DMS153 (cell line): ENCODE results near the gene LHX5.

Source experiments
- DNase-seq: peaks from one replicate; lab custom pipeline; 2025; lab: John Stamatoyannopoulos, UW

LHX5 gene

DNA sequence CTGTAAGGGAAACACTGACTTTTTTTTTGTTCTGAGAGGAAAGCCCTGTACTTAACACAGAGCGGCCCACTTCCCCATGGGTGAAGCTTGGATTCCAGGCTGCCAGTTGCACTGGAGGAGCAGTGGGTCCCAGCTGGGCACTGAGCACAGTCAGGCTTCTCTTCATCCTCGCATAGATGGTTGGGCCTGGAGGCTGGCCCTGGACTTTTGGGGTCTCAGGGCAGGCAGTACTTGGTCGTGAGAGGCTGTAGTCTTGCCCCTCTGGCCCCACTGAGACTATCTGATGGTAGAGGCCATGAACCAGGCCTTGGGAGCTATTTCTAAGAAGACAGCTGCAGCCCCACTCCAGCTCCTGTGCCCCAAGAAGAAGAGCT, 6.2 kb upstream of the LHX5 start:
- DNase-seq, result no peak

DNA sequence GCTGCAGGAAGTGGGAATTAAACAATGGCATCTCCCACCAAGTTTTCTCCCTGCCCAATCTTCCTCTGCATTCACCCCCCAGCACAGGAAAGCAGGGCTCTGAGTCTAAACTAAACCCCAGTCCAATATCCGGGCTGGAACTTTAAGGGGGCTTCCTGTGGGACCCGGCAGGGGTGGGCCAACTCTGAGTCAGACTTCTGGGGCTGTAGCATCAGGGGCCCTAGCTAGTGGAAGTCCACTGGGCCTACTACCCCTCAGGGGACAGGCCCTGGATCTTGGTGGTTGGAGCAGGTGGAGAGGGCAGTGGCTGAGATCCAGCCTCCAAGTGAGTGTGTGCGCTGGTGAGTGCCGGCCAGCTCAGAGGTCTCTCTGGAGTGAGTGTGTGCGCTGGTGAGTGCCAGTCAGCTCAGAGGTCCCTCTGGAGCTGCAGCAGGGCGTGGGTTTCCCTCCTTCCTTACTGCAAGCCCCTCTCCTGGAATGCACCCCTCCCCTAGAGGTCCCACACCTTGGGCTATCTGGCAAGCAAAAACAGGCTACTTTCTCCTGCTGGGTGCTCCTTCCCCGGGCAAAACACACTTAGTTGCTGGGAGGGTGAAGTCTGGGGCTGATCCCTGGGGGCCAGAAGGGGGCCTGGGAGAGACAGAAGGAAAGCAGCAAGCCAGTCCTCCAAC, 5.6 kb upstream of the LHX5 start:
- no peak for DNase-seq

DNA sequence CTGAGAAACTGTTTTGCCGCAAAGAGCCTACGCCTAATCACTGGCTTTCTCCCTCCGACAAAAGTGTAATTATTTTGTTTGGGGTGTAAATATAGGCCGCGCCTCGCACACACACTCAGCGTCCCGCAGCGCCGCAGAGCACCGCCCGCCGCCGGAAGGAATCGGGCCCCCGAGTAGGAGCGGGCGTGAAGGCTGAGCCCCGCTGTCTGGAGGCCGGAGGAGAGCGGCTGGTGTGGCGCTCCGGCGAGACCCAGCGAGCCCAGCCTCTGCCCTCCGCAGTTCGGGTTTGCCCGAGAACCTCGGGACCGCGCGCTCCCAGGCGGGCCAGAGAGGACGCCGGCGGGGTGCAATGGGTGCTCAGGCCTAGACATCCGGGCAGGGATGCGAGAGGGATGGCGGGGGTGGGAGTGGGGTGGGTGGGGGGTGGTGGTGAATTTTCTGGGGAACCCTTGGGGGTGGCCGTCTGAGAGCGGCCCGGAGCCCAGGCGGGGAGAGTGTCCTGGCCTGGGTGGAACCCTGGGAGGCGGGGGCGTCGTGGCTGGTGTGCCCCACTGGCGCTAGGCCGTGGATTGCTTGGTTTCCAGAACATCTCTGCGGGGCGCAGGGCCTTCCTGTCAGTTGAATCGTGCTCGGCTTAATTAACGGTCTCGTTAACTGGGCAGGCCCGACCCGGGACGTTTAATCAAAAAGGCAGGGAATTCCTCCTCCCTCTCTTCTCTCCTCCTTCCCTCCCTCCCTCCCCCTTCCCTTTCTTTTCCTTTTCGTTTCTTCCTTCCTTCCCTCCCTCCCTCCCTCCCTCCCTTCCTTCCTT, 4.7 kb upstream of the LHX5 start:
- no peak for DNase-seq

DNA sequence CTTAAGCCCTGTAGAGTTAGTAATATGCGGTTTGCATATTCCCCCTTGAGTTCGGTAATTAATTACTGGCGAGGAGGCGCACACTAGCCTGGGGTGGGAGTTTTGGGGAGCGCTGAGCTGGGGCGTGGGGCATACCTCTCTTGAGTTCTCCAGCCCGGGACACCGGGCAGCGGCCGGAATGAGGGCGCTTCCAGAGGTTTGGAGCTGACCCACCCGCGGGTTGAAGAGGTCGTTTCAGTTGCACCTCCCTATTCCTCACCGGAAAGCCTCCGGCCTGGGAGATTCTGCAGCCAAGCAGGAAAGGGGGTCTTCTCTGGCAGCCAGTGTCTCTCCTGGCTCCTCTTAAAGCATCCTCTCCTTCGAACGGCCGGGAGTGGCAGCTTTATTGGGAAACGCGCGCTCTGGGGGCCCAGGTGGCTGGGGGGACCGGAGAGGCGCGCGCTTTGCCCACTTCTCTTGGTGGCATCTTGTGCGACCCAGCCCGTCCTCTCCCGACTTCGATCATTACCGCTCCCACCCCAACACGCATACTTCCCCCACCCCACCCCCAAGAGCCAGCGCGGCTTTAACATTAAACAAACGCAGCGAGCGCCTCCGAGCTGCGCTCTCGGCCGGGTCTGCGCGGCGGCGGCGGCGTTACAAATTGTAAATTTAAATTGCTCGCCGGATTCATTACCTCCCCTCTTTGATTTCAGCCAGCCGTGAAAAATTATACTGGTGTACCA, 3.9 kb upstream of the LHX5 start:
- no peak for DNase-seq

DNA sequence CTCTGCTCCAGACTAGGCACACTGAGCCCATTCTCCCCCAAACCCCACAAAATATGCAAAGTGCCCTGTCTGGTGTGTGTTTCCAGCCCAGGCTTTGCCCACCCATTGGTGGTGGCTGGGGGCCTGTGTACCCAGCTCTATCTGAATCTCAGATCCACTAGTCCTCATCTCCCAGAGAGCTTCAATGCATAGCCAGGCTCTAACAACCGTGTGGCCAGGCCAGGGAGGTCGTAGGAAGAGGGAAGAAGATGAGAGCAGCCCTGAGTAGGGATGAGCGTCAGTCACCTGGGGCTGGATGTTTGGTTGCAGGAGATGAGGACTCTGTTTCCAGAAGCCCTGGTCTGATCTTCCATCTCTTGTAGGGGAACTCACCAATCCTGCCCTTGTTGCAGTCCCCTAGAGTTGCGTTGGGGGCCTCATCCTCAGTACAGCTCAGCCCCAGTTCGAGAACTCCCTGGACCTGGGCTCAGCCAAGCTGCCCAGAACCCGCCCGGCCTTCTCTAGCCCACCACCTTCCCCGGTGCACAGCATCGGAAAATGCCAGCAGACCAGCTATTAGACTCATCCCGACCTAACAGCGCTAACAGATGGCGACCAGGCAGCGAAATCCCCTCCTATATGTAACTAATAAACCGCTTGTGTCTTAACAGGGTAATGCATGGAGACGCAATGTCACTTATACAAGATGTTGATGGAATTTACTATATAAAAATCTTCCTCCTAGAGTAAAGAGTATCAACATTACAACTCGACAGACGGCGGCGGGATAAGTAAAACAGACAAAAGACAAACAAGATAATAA, 3.2 kb upstream of the LHX5 start:
- DNase-seq, result no peak

DNA sequence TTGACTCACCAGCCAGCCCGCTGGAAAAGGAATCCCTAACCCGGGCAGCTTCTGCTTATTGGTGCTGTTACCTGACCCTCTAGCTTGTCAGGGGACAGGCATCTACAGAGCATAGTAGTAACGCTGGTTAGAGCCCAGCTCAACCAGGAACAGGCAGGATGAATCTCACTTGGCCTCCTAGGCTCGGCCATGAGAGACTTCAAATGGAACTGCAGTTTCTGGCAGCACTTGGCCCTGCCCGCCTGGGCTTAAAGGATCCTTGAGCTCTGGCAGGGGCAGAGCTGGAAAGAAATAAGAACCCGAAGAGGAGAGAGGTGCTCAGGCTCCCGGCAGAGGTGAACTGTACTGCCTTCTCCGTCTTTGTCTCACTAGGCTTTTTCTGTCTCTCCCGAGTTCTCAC, 2.3 kb upstream of the LHX5 start:
- no peak for DNase-seq

DNA sequence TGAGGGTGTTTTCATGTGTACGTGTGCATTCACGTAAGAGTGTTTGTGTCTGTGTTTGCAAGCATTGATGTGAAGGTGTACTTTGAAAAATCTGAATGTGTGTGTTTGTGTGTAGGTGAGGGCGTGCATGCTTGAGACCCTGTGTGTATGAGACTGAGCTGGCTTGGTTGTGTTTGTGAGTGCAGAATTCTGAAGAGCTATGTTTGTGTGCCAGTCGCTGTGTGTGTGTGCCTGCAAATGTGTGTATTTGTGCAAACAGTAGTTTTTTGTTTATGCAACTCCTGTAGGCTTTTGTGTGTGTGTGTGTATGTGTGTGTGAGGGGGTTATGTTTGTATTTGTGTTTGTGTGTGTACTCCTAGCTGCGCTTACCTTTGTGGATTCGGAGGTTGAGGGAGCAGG, 1.7 kb upstream of the LHX5 start:
- no peak for DNase-seq

DNA sequence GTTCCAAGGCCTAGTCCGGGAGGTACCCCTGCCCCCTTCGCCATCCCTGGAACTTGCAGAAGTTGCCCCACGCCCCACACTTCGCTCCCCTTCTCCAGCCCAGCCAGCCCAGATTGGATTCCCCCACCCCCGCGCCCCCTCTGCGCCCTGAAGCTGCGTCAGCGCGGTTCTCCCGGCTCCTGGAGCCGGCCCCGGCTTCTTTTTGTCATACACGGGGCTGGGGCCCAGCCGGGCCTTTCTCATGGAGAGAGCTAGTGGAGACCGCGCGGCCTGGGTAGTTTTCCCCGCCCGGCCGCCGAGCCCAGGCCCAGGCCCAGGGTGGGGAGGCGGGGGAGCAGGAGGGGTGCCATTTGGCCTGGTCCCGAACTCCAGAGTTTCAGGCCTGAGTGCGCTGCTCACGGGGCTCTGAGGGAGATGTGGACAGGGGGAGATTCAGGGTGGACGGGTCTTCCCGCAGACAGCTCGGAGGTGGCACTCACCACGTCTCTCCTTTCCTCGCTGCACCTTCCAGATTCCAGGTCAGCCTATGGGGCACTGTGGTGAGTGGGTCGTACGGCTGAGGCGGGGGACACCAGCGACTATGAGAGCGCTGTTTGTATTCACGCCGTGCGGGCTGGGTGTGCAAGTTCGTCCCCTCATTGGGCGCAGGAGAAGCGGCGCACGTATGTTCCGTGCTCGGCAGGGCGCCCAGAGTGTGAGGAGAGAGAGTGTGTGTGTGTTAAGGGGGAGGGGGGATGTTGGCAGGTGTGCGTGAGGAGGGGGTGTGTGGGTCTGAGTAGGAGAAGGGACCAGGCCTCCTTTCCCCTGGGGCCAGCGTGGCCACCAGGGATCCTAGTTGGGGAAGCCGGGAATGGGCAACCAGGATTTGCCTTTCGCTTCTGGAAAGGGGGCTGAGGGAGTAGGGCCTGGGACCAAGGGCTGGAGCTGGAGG, 785 bp upstream of the LHX5 start:
- DNase-seq, result no peak

DNA sequence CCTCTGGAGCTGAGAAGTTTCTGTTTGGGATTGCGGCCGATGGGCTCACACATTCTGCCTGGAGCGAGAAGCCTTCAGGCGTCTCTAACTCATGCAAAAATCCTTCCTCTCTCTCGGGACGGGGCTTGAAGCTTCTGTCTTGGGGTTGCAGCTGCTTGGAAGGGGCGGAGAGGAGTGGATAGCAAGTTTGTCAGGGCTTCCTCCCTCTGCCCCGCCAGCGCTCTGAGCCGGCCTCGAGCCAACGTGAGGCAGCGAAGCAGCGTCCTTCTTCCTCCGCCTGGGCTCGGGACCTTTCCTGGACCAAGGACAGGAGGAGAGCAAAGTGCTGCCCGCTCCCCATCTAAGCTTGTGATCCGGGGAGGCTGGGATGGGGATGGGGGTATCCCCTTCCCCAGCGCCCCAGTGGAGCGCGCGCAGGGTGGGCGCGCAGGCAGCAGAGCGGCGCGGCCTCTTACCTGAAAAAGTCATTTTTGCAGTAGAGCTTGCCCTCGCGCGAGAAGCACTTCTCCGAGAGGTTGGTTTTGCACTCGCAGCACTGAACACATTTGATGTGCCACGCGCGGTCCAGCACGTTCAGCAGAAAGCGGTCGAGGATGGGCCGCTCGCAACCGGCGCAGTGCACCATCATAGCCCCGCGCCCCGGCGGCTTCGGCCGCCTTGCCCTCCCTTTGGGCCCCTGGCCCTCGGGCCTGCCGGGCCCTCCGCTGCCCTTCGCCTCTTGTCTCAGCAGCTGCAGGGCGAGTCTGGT, 626 bp downstream of the LHX5 start:
- no peak for DNase-seq

DNA sequence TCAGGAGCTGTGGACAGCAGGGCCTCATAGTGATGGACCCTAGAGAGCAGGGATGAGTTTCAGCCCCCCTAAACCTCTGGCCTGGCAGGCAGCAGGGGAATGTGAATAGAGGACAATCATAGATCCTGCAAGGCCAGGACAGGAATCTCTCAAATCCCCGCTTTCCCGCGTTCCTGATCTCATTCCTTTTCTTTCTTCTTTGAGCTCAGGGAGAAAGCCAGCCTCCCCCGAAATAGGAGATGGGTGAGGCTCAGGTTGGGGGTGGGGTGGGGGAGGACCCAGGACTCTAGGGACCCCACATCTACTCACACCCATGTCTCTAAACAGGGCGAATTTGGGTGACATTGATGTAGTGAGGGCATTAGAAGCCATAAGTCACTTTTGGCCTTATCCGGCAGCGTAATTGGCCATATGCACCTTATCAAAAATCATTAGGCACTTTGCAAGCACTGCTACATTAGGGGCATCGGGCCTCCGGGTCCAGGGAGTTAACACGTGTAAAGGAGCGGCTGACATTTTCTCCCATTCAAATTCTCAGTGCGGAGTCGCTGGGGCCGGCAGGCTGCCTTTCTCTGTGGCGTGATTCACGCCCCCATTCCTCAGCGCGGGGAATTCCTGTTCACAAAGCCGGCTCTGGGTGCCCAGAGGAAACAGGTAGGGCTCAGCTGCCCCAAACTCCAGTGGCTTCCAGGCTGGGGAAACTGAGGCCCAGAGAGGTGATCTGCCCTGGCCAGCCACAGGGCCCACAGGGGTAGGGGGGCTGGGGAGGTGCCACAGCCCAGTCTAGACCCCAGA, 1.5 kb downstream of the LHX5 start:
- no peak for DNase-seq

DNA sequence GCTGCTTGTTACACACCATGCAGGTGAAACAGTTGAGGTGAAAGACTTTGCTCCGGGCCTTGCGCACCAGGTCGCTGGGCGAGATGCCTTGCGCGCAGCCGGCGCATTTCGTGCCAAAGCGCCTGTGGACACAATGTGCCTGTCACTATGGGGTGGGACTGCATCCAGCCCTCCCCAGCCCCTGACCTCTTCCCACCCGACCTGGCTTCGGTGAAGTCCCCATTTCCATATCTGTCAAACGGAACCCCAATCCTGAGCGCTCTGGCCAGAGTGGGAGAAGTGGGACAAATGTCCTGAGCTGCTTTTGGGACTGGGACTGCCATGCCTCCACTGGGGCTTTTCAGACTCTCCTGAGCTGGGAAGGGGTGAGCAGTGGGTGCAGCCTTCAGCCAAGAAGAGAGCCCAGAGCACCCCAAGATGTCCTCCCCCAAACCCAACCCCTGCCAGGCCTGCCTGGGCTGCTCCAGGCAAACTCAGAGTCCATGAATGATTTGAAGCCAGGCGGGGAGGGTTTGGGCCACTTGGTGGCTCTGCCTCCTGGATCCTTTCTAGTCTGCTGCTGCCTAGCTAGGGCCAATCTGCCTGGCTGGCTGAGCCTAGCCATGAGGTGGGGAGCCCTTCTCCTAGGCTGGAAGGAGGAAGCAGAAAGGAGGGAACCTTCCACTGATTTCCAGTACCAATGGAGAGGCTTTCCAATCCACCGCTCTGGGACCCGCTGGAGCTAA, 2.3 kb downstream of the LHX5 start:
- DNase-seq, result no peak

DNA sequence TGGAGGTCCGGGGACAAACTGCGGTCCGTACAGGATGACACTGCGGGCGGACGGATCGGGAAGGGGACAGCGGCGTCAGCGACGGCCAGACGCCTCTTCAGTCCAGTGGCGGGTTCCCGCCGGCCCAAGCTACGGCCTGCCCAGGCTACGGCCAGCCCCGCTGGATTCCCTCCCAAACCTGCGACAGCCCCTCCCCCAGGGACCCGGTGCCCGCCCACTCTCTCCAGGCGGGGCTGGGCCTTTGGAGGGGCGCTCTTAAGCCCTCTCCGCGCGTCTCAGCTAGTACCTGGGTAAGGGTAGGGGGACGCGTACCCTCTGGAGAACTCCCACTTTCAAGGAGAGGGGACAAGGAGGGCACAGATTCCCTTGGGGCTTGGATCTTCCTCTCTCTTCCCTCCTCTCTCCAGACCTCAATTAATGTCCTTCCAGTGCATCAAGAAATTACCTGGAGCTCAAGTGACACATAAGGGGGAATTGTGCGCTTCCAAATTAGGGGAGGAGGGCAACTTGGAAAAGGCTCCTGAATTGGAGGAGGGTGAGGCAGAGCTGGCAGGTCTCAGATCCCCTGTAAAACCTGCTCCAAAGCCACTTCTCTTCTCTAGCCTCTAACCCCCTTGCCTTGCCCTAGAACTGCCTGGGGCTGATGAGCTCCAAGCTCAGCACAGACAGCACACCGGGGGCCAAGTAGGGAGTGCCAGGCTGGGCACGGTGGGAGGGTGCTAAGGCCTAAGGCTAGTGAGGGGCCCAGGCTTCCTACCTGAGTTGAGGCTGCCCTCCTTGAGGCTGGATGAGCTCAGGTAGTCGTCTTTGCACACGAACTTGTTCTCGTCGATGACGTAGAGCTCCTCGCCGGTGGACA, 3.1 kb downstream of the LHX5 start:
- DNase-seq, result no peak

DNA sequence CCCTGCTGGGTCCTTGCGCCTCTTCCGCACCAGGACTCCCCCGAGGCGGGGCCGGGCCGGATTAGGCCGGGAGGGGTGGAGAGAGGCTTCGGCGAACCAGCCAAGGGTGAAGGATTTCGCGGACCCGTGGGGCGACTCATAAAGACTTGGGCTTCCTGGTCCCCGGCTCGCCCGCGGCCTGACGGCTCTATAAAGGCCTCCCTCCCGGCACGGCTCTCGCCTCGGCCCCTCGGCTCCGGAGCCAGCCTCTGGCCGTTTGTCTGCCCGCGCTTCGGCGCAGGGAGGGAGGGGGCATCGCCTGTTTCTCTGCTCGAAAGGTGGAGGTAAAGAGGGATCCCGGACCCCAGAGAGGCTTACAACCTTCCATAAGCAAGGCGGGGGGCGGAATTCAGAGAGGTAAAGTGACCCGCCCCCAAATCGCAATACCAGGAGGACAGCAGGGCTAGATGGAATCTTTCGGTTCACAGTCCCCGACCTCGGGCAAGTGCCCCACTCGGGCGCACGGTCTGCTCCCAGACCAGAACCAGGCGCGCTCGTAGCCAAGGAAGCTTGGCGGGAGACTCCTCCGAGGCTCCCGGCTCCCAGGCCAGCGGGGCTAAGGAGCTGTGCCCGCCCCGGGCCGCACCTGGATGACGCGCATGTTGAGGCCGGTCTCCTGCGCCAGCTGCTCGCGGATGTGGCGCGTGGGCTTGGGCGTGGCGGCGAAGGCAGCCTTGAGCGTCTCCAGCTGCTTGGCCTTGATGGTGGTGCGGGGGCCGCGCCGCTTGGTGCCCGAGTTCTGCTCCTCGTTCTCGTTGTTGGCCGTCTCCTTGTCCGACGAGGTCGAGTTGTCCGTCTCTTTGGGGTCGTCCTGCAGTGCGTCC, 3.9 kb downstream of the LHX5 start:
- peak; percentile 14 for DNase-seq

DNA sequence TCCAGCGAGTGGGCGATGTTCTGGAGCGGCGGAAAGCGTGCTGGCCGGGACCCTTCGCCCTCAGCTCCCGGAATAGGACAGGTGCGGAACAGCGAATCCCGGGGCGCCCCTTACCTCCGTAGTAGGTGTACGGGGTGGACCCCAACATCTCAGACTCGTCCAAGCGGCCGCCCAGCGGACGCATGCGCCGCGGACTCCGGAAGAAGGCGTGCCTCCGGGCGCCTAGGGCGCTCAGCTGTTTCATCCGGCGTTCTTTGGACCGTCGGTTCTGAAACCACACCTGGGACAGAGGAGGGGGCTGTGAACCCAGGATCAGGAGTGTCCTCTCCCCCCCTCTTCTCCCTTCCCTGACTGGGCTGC, 4.5 kb downstream of the LHX5 start:
- no peak for DNase-seq

DNA sequence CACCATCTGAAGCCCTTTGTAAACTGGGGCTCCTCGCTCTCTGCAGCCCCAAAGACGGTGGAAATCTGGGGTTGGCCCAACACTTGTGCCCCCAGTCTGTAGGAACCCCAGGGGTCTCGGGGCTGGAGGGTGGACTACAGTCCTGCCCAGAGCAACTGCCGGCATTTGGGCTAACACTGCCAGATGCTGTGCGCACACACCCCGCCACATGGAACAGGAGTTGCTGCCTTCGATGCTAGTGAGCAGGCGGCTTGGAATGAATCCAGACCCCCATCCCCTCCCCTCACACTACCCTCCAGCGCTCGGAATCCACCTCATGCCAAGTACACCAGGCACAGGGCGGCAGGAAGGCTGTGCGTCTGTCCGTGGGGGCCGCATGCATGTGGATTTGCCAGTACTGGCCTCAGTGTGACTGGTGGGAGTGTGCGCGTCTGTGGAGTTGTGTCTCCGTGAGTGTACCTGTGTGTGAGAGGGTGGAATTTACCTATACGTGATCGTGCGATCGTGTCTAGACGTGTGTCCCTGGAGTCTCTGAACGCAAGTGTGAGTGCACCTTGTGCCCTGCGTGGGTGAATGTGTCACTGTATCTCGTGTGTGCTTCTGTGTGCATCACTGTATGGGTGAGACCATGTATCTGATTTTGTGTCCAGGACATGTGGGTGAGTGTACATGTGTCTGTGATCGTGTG, 5.1 kb downstream of the LHX5 start:
- DNase-seq, result no peak

DNA sequence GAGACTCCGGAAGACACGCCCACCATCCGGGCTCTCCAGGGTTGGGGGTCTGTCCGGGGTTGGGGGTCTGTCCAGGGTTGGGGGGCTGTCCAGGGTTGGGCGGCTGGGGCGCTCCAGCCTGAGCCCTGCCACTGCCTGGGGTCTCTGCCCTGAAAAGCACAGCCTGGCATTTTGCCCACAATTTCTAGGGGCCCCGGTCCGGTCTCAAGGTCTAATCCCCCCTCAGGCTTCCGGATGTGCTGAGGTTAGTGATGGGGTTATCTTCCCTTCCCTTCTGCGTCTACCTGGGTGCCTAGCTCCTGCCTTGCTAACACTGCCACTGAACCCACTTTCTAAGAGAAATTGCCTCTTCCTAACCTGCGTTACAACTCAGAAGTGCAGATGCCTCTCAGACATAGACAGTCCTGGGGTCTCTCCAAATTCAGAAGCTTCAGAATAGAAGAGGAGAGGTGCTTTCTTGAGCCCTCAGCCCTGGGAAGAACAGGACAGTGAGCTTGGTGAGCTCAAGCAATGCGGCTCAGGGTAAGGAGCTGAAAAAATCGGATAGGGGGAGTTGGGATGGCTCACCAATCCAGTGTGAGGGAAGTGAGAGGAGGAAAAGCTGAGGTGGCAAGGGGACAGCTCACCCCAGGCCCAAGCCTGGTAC, 5.7 kb downstream of the LHX5 start:
- no peak for DNase-seq
